K562 (cell line): ENCODE measurements around the gene NPAS1. TPM values are rescaled to one million over a fixed set of nuclear protein-coding genes. Genes with fewer than 3 reads are reported as not detected.
A peak's percentile ranks its signal among the peaks of the same experiment; 100 is the strongest.

Source experiments
- ATAC-seq: fragments of 200-7000 bp; cut with Tn5 transposase; 3 replicates; pipeline ENCODE4 v1.9.1; 2020; ENCODE audit warnings: moderate library complexity
- BruUV-seq: library from RNA; stranded (reverse); fragments of 400-500 nt; replicated peaks from 2 replicates; lab custom pipeline; 2021; lab: Mats Ljungman, UMichigan
- CTCF ChIA-PET: fragments of 300-600 bp; formaldehyde crosslinking; extraction: SDS; loops from one replicate; lab custom pipeline; 2021; ENCODE audit warnings: low intra/inter-chr PET ratio; lab: Yijun Ruan, JAX
- POLR2A ChIA-PET: fragments of 300-600, 350-650 bp; sonication (Branson Sonifier 250); formaldehyde crosslinking; extraction: SDS; loops from one replicate; lab custom pipeline; 2021; ENCODE audit warnings: antibody characterized with exemption, inconsistent platforms; lab: Yijun Ruan, JAX
- DNase-seq, 4 experiments: peaks; one replicate each; pipeline versions ENCODE4 v3.0.0 to v3.0.0-alpha.2; 2011 to 2018; ENCODE audit warnings: low spot score in 3 of 4, mixed read lengths in 3 of 4; ENCODE audit errors: extremely low read depth in 1 of 4
- FAIRE-seq: peaks from 2 replicates; lab custom pipeline; 2011; peaks lifted over from hg19 to GRCh38; lab: Jason Lieb, UNC
- H2AFZ ChIP-seq: 2 replicates; pipeline ENCODE4 v1.6.0; 2011; ENCODE audit warnings: low read depth, low read length, control low read depth, inconsistent platforms
- H3K27ac ChIP-seq: fragments of 200-600 bp; 3 replicates; pipeline ENCODE4 v1.8.0; 2011; ENCODE audit warnings: low read depth, mild to moderate bottlenecking, control low read depth, inconsistent platforms, low read length, moderate library complexity, mixed read lengths; ENCODE audit errors: extremely low read depth
- H3K27me3 ChIP-seq, 2 experiments: fragments of 300-600 bp in 1 of 2; 2 replicates in 1 of 2; 3 replicates in 1 of 2; pipeline versions ENCODE4 v1.6.0 to v1.8.0; 2011; ENCODE audit warnings: inconsistent platforms in 2 of 2, low read length in 2 of 2, mild to moderate bottlenecking in 1 of 2, mixed read lengths in 1 of 2, moderate library complexity in 1 of 2; ENCODE audit not compliant: control insufficient read depth in 2 of 2, insufficient read depth in 2 of 2
- H3K36me3 ChIP-seq: fragments of 300-600 bp; 3 replicates; pipeline ENCODE4 v1.8.0; 2011; ENCODE audit warnings: mild to moderate bottlenecking, low read length, inconsistent platforms; ENCODE audit not compliant: control insufficient read depth, insufficient read depth
- H3K4me1 ChIP-seq, 2 experiments: fragments of 200-600 bp in 1 of 2; replicated peaks in 1 of 2; 2 replicates in 1 of 2; 3 replicates in 1 of 2; pipeline versions ENCODE4 v1.5.1 to v1.8.0; 2011; ENCODE audit warnings: inconsistent platforms in 2 of 2, low read length in 2 of 2, mild to moderate bottlenecking in 1 of 2, mixed read lengths in 1 of 2, moderate library complexity in 1 of 2; ENCODE audit not compliant: control insufficient read depth in 2 of 2, insufficient read depth in 2 of 2
- H3K4me2 ChIP-seq: 2 replicates; pipeline ENCODE4 v1.6.1; 2011; ENCODE audit warnings: low read length, control low read depth, inconsistent platforms, mixed read lengths; ENCODE audit not compliant: insufficient read depth
- H3K4me3 ChIP-seq: fragments of 200-600 bp; sonication (generic), shearing (Covaris generic); 2 replicates; pipeline ENCODE4 v1.5.1; 2016; ENCODE audit warnings: control low read depth, inconsistent platforms
- H3K79me2 ChIP-seq: fragments of 200-600 bp; 3 replicates; pipeline ENCODE4 v1.8.0; 2011; ENCODE audit warnings: low read length, inconsistent platforms; ENCODE audit not compliant: control insufficient read depth, insufficient read depth
- H3K9ac ChIP-seq, 2 experiments: 2 replicates each; pipeline versions ENCODE4 v1.6.0 to v1.6.1; 2011; ENCODE audit warnings: low read depth in 2 of 2, low read length in 2 of 2, control low read depth in 1 of 2, inconsistent platforms in 1 of 2, mild to moderate bottlenecking in 1 of 2, mixed read lengths in 1 of 2; ENCODE audit not compliant: insufficient read depth in 1 of 2
- H3K9me1 ChIP-seq: one replicate; pipeline ENCODE4 v1.6.0; 2011; ENCODE audit warnings: inconsistent platforms, mild to moderate bottlenecking, low read length, moderate library complexity; ENCODE audit not compliant: control insufficient read depth, insufficient read depth
- H3K9me3 ChIP-seq: replicated peaks from 2 replicates; pipeline ENCODE4 v1.5.1; 2011; ENCODE audit warnings: low read depth, low read length, inconsistent platforms; ENCODE audit not compliant: control insufficient read depth, insufficient read depth
- H4K20me1 ChIP-seq: replicated peaks from 2 replicates; pipeline ENCODE4 v1.6.1; 2011; ENCODE audit warnings: low read length, inconsistent platforms, mixed read lengths; ENCODE audit not compliant: control insufficient read depth, insufficient read depth
- BCOR ChIP-seq: fragments of 450-650 bp; IDR thresholded peaks from 2 replicates; pipeline ENCODE4 v1.6.1; 2016
- CEBPB ChIP-seq: fragments of 450-650 bp; IDR thresholded peaks from 2 replicates; pipeline ENCODE4 v1.6.1; 2016; ENCODE audit warnings: missing genetic modification characterization, missing compliant biosample characterization
- FOXJ3 ChIP-seq: sonication (generic); formaldehyde crosslinking; IDR thresholded peaks from 2 replicates; pipeline ENCODE4 v1.4.0; 2020; ENCODE audit warnings: mild to moderate bottlenecking, missing genetic modification reagents
- KDM1A ChIP-seq, 2 experiments: fragments of 450-650 bp; IDR thresholded peaks; 2 replicates each; pipeline ENCODE4 v1.6.1; 2016; ENCODE audit warnings: mild to moderate bottlenecking in 2 of 2
- RBM25 ChIP-seq: fragments of 200-400 bp; formaldehyde crosslinking; IDR thresholded peaks from 2 replicates; pipeline ENCODE4 v1.6.1; 2018; ENCODE audit warnings: low read length, low read depth, moderate library complexity; ENCODE audit not compliant: severe bottlenecking
- WGBS: fragments of 100-300 bp; shearing (Covaris generic); methylation state at CpG from one replicate; pipeline ENCODE4 v1.1.6; 2016; ENCODE audit warnings: low coverage, mixed read lengths; ENCODE audit not compliant: insufficient coverage; ENCODE audit errors: missing lambda C conversion rate; 5-methylcytosine and 5-hydroxymethylcytosine counted together
- in situ Hi-C: fragments of 300-500 bp; cut with MboI; formaldehyde crosslinking; loops from 4 replicates; pipeline ENCODE4 v1.15.0; 2018; ENCODE audit warnings: inconsistent platforms, mixed read lengths
- intact Hi-C: fragments of 100-400 bp; cut with micrococcal nuclease; formaldehyde crosslinking; loops from 2 replicates; pipeline ENCODE4 v1.14.2; 2022
- polyA plus RNA-seq, 8 experiments: library from polyadenylated mRNA; depleted of rRNA in 4 of 8; stranded (reverse) in 5 of 8; unstranded in 3 of 8; fragments of >200 nt; fragmentation: Nextera tagmentation in 2 of 8; fragmentation: Illumina TruSeq in 1 of 8; extraction: Ambion mirVana in 2 of 8; extraction: Trizol in 1 of 8; gene quantifications; 2 replicates each; pipeline versions ENCODE4 v1.2.1 to v1.2.3, GENCODE V29; 2011 to 2014; ENCODE audit warnings: inconsistent platforms in 1 of 8, missing spikeins in 1 of 8
- total RNA-seq, 7 experiments: library from RNA; depleted of rRNA in 6 of 7; stranded (reverse); fragments of >200 nt in 6 of 7; fragmentation: Illumina TruSeq in 2 of 7; extraction: Trizol in 2 of 7; gene quantifications; 2 replicates each; pipeline versions ENCODE4 v1.2.1 to v1.2.3, GENCODE V29; 2011 to 2021; ENCODE audit warnings: low replicate concordance in 1 of 7
- TF ChIP-seq, protein P1 (sequence below): fragments of 450-650 bp; formaldehyde crosslinking; IDR thresholded peaks from 2 replicates; pipeline ENCODE4 v1.4.0; 2022; ENCODE audit warnings: missing genetic modification characterization
- TF ChIP-seq, protein P2 (sequence below): sonication (generic); formaldehyde crosslinking; IDR thresholded peaks from 2 replicates; pipeline ENCODE4 v1.4.0; 2020; ENCODE audit warnings: mild to moderate bottlenecking, missing genetic modification reagents

NPAS1 gene
- total and polyA plus RNA-seq, 9 of the 15 experiments (the other 6 are each of a cell fraction or from before 2014, with no cell fraction given): 0.58 to 5.3 (median 2.0) TPM; not detected in 2

DNA sequence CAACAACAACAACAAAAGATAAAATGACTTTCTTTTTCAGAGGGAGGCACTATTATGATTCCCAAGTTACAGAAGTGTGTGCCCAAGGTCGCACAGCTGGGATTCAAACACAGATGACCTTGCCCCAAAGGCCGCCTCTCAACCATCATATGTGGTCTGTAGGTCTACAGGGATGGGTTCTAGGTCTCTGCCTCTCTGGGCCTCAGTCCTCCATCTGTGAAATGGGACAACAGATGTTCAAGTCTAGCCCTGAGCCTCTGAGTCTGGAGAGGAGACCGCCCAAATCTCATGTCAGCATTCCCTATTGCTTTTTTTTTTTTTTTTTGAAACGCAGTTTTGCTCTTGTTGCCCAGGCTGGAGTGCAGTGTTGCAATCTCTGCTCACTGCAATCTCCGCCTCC lies 4.9 kb downstream of the NPAS1 start:
- H3K9me1 ChIP-seq: no peaks in the 10 kb centered on the region
- ChIA-PET CTCF (no interaction called here), POLR2A (interaction anchor here (1.5 to 1.7 kb wide), 2 partner anchors 12 to 13 kb away, joined by 4 to 7 read pairs; no protein-coding TSS in a partner anchor)
- no TSS peak for BruUV-seq
- TF ChIP-seq, protein P1, sequence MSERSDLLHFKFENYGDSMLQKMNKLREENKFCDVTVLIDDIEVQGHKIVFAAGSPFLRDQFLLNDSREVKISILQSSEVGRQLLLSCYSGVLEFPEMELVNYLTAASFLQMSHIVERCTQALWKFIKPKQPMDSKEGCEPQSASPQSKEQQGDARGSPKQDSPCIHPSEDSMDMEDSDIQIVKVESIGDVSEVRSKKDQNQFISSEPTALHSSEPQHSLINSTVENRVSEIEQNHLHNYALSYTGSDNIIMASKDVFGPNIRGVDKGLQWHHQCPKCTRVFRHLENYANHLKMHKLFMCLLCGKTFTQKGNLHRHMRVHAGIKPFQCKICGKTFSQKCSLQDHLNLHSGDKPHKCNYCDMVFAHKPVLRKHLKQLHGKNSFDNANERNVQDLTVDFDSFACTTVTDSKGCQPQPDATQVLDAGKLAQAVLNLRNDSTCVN: no peak
- TF ChIP-seq FOXJ3 (no peak), CEBPB (tag) (0 out of 2 replicates have a peak, but pooled peaks have one; percentile 36), RBM25 (peak; percentile 70), KDM1A (IDR thresholded peaks at IDR 0.05) (0 out of 4 replicates have a peak, but pooled peaks have one; percentile 35 to 46), BCOR (peak; percentile 55; the same call in 1 of the 2 replicates)
- TF ChIP-seq, protein P2, sequence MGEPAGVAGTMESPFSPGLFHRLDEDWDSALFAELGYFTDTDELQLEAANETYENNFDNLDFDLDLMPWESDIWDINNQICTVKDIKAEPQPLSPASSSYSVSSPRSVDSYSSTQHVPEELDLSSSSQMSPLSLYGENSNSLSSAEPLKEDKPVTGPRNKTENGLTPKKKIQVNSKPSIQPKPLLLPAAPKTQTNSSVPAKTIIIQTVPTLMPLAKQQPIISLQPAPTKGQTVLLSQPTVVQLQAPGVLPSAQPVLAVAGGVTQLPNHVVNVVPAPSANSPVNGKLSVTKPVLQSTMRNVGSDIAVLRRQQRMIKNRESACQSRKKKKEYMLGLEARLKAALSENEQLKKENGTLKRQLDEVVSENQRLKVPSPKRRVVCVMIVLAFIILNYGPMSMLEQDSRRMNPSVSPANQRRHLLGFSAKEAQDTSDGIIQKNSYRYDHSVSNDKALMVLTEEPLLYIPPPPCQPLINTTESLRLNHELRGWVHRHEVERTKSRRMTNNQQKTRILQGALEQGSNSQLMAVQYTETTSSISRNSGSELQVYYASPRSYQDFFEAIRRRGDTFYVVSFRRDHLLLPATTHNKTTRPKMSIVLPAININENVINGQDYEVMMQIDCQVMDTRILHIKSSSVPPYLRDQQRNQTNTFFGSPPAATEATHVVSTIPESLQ (CRISPR knock-in tag): no peak
- H3K27me3 ChIP-seq: peaks cover 19 to 38% of the 10 kb centered on the region in 2 experiments
- no peak for DNase-seq
- H3K4me1 ChIP-seq: peaks cover 0 to 45% of the 10 kb centered on the region in 2 experiments; a peak in 3 of 5 replicates
- no peak overlapping the region for H3K4me2 ChIP-seq
- no peak overlapping the region for H3K27ac ChIP-seq
- H4K20me1 ChIP-seq: no peaks in the 10 kb centered on the region
- FAIRE-seq: no peak
- no peak overlapping the region for H3K4me3 ChIP-seq
- 23% methylated on average over 4 of the region's 5 CpGs for WGBS
- in situ Hi-C loops: no loop called here
- no peak overlapping the region for H2AFZ ChIP-seq
- no peak overlapping the region for H3K9ac ChIP-seq
- H3K9me3 ChIP-seq: no peaks in the 10 kb centered on the region
- intact Hi-C loops: no loop called here
- H3K79me2 ChIP-seq: no peaks in the 10 kb centered on the region
- no peaks in the 10 kb centered on the region for H3K36me3 ChIP-seq
- ATAC-seq: no peak
